ENCODE results near the gene KIAA1217. TPM values are rescaled to one million over a fixed set of nuclear protein-coding genes. Genes with fewer than 3 reads are reported as not detected.

The KIAA1217 gene, protein sequence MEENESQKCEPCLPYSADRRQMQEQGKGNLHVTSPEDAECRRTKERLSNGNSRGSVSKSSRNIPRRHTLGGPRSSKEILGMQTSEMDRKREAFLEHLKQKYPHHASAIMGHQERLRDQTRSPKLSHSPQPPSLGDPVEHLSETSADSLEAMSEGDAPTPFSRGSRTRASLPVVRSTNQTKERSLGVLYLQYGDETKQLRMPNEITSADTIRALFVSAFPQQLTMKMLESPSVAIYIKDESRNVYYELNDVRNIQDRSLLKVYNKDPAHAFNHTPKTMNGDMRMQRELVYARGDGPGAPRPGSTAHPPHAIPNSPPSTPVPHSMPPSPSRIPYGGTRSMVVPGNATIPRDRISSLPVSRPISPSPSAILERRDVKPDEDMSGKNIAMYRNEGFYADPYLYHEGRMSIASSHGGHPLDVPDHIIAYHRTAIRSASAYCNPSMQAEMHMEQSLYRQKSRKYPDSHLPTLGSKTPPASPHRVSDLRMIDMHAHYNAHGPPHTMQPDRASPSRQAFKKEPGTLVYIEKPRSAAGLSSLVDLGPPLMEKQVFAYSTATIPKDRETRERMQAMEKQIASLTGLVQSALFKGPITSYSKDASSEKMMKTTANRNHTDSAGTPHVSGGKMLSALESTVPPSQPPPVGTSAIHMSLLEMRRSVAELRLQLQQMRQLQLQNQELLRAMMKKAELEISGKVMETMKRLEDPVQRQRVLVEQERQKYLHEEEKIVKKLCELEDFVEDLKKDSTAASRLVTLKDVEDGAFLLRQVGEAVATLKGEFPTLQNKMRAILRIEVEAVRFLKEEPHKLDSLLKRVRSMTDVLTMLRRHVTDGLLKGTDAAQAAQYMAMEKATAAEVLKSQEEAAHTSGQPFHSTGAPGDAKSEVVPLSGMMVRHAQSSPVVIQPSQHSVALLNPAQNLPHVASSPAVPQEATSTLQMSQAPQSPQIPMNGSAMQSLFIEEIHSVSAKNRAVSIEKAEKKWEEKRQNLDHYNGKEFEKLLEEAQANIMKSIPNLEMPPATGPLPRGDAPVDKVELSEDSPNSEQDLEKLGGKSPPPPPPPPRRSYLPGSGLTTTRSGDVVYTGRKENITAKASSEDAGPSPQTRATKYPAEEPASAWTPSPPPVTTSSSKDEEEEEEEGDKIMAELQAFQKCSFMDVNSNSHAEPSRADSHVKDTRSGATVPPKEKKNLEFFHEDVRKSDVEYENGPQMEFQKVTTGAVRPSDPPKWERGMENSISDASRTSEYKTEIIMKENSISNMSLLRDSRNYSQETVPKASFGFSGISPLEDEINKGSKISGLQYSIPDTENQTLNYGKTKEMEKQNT (N-terminal part only)
- 100 to 1,000 TPM in 1 of 4 donors, 10 to 100 TPM in 3; 67.3 to 104 (median 89.8) TPM for total RNA-seq

DNA sequence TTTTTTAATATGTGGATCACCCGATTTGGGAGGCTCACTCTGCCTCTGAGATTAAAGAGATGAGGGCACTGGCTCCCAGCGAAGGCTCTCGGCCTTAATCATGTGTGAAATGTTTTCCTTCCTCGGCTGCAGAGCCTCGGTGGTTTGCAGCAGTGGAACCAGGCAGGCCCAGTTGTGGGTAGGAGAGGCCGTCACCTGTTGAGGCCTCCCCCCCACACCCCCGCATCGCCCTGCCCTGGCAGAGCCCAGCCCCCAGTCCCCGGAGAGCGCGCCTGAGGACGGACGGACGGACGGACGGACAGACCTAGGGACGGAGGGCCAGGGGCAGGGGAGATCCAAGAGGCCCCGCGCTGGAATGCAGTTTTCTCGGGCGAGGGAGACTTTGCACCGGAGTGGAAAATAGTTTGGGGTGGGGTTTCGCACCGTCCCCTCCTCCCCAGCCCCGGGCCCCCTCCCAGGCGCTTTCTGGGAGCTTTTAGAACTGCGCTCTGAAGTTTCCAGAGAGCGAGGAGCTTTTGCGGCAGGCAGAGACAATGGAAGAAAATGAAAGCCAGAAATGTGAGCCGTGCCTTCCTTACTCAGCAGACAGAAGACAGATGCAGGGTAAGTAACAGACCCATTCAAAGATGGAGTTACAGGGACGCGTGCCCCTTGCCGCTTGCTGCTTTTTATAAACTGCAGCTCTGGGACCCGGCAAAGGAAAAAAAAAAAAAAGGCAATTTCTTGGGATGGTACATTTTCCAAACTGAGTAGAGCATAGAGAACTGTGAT lies at the start of gene KIAA1217:
Gene KIAA1217, plus strand, starts transcription at position 478 of the 771 bp plus-strand sequence. Its CDS starts 56 bp downstream, at position 534.
- intact Hi-C loops (cut with DNase I) = no loop called here
- Histone ChIP-seq H3K4me3 (replicated peaks in 1 of 3) (peak within 1 kb of the TSS in 2 of 3 donors; percentile 46 to 74), H3K36me3 (no peaks in the 10 kb centered on the region), H3K4me1 (peaks cover 55 to 61% of the 10 kb centered on the region in 2 donors), H3K27me3 (no peaks in the 10 kb centered on the region), H3K27ac (peak within 1 kb of the TSS; percentile 92 to 99 (median 94)), H3K9me3 (no peaks in the 10 kb centered on the region)
- DNase-seq = peak; percentile 91 to 92
- WGBS, 2 donors = 1% methylated on average over 29 to 31 of the region's 34 CpGs
- TF ChIP-seq, protein P1, sequence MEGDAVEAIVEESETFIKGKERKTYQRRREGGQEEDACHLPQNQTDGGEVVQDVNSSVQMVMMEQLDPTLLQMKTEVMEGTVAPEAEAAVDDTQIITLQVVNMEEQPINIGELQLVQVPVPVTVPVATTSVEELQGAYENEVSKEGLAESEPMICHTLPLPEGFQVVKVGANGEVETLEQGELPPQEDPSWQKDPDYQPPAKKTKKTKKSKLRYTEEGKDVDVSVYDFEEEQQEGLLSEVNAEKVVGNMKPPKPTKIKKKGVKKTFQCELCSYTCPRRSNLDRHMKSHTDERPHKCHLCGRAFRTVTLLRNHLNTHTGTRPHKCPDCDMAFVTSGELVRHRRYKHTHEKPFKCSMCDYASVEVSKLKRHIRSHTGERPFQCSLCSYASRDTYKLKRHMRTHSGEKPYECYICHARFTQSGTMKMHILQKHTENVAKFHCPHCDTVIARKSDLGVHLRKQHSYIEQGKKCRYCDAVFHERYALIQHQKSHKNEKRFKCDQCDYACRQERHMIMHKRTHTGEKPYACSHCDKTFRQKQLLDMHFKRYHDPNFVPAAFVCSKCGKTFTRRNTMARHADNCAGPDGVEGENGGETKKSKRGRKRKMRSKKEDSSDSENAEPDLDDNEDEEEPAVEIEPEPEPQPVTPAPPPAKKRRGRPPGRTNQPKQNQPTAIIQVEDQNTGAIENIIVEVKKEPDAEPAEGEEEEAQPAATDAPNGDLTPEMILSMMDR (IDR thresholded peaks at IDR 0.05) = no peak
- TF ChIP-seq POLR2A (IDR thresholded peaks at IDR 0.05) = peak in 1 of 2 donors; percentile 61

DNA sequence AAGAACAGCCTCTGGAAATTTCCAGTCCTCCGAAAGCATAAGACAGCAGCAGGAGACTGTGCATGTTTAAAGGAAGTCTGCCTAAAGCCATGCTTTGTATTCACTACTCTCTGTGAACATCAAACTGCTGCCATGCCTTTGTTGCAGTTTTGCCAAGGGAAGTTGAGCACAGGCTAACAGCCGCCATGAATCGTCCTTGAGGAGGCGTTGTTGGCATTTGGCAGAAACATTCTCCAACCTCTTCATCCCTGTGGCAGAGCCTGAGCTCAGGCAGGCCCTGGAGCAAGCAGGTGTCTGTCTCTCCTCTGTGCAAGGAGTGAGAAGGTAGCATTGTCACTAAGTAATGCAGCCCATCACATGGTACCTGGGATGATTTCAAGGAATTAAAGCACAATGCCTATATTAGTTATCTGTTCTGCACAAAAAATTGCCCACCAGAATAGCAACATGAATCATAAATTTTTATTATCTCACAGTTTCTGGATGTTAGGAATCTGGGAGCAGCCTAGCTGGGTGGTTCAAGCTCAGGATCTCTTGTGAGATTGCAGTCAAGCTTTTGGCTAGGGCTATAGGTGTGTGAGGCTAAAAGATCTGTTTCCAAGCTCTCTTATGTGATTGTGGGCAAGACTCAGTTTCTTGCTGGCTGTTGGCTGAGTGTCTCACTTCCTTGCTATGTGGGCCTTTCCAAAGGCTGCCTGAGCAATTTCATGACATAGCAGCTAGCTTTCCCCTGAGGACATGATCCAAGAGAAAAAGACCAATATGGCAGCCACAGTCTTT lies 46.5 kb upstream of the KIAA1217 start:
- no peak for TF ChIP-seq POLR2A (IDR thresholded peaks at IDR 0.05)
- TF ChIP-seq, protein P1 (IDR thresholded peaks at IDR 0.05) = no peak
- no peak for DNase-seq
- Histone ChIP-seq H3K27me3 (no peaks in the 10 kb centered on the region), H3K4me3 (replicated peaks in 1 of 3) (no peak overlapping the region), H3K9me3 (no peaks in the 10 kb centered on the region), H3K4me1 (peaks cover 9 to 11% of the 10 kb centered on the region in 2 donors), H3K27ac (no peak overlapping the region), H3K36me3 (no peaks in the 10 kb centered on the region)
- WGBS, 2 donors = 47 to 77% methylated on average over 3 to 4 of the region's 4 CpGs
- intact Hi-C loops (cut with DNase I) = no loop called here

DNA sequence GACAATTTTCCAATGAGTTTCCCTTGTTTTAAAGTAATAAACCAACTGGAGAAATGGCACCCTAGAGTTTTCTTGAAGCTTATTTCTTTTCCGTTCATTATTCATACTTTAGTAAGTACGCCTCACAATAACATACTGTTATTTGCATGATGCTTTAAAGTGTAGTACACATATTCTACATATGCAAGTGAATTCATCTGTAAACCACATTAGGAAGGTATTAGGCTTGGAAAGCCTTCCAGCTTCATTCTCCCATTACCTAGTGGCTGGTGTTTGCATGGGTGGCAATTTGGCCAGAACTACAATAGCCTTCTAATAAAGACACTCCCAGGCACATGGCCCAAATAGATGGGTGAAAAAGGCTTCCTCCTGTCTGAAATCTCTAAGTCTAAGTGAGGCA lies 45.5 kb upstream of the KIAA1217 start:
- H3K4me3 ChIP-seq (replicated peaks in 1 of 3) = no peak overlapping the region
- TF ChIP-seq, protein P1 (IDR thresholded peaks at IDR 0.05) = no peak
- TF ChIP-seq POLR2A (IDR thresholded peaks at IDR 0.05) = no peak
- WGBS, 2 donors = 97 to 98% methylated on average over 2 of the region's 2 CpGs

More for the DNA sequence above, 45.5 kb upstream of the KIAA1217 start:
- Histone ChIP-seq H3K27me3 (no peaks in the 10 kb centered on the region), H3K27ac (no peak overlapping the region), H3K9me3 (no peaks in the 10 kb centered on the region), H3K36me3 (no peaks in the 10 kb centered on the region), H3K4me1 (peaks cover 20 to 21% of the 10 kb centered on the region in 2 donors)
- no peak for DNase-seq
- intact Hi-C loops (cut with DNase I) = no loop called here

Measured in thyroid gland (tissue), 4 donors.